WTC11 (cell line): ENCODE measurements around the gene DDR2. TPM values are rescaled to one million over a fixed set of nuclear protein-coding genes. Genes with fewer than 3 reads are reported as not detected.

ENCODE experiments used
- ATAC-seq: fragments of 200-7000 bp; cut with Tn5 transposase; 2 replicates; pipeline ENCODE4 v1.10.0; 2021; ENCODE audit warnings: mild to moderate bottlenecking, moderate library complexity
- CTCF ChIA-PET: fragments of 300-600 bp; sonication (Branson Sonifier 250); formaldehyde crosslinking; loops from one replicate; lab custom pipeline; 2021; ENCODE audit warnings: antibody characterized with exemption; lab: Charles Lee
- POLR2A ChIA-PET: fragments of 350-600 bp; sonication (Branson Sonifier 250); formaldehyde crosslinking; loops from one replicate; lab custom pipeline; 2021; ENCODE audit warnings: antibody characterized with exemption; lab: Charles Lee
- DNase-seq: peaks from one replicate; pipeline ENCODE4 v3.0.0; 2021; ENCODE audit warnings: low spot score
- H3K27ac Mint-ChIP-seq: 2 replicates; pipeline ENCODE4 v1.8.0; 2021; ENCODE audit warnings: mixed read lengths
- H3K27me3 Mint-ChIP-seq: 2 replicates; pipeline ENCODE4 v1.8.0; 2021; ENCODE audit warnings: low read depth, mild to moderate bottlenecking, moderate library complexity, mixed read lengths
- H3K36me3 Mint-ChIP-seq: 2 replicates; pipeline ENCODE4 v1.8.0; 2021; ENCODE audit warnings: mixed read lengths
- H3K4me1 Mint-ChIP-seq: 2 replicates; pipeline ENCODE4 v1.8.0; 2022; ENCODE audit warnings: mixed read lengths
- H3K4me3 Mint-ChIP-seq: 2 replicates; pipeline ENCODE4 v1.8.0; 2021; ENCODE audit warnings: mild to moderate bottlenecking, moderate library complexity, mixed read lengths
- H3K9me3 Mint-ChIP-seq: 2 replicates; pipeline ENCODE4 v1.8.0; 2021; ENCODE audit warnings: mixed read lengths
- CREB1 ChIP-seq: sonication (generic); formaldehyde crosslinking; IDR thresholded peaks from 2 replicates; pipeline ENCODE4 v1.8.0; 2023; ENCODE audit warnings: mild to moderate bottlenecking, missing genetic modification reagents
- ESRRA ChIP-seq: sonication (generic); formaldehyde crosslinking; IDR thresholded peaks from 2 replicates; pipeline ENCODE4 v1.8.1; 2022; ENCODE audit warnings: mild to moderate bottlenecking, missing genetic modification reagents, borderline replicate concordance
- GTF2I ChIP-seq: fragments of 250-450 bp; sonication (Bioruptor Pico); conservative IDR thresholded peaks from 2 replicates; pipeline ENCODE4 v1.4.0; 2021; ENCODE audit warnings: mild to moderate bottlenecking
- HMGXB4 ChIP-seq: sonication (generic); formaldehyde crosslinking; IDR thresholded peaks from 2 replicates; pipeline ENCODE4 v1.8.1; 2023; ENCODE audit warnings: mild to moderate bottlenecking, moderate library complexity, missing genetic modification reagents
- IRF2 ChIP-seq: sonication (generic); formaldehyde crosslinking; IDR thresholded peaks from 2 replicates; pipeline ENCODE4 v1.8.0; 2022; ENCODE audit warnings: low read depth, missing genetic modification reagents, borderline replicate concordance
- MAX ChIP-seq: sonication (generic); formaldehyde crosslinking; IDR thresholded peaks from 2 replicates; pipeline ENCODE4 v1.8.0; 2022; ENCODE audit warnings: mild to moderate bottlenecking, missing genetic modification reagents
- MXD4 ChIP-seq: fragments of 250-450 bp; sonication (Bioruptor Pico); IDR thresholded peaks from 2 replicates; pipeline ENCODE4 v1.8.0; 2021; ENCODE audit warnings: mild to moderate bottlenecking, moderate library complexity, borderline replicate concordance
- NFATC4 ChIP-seq: fragments of 250-450 bp; sonication (Bioruptor Pico); IDR thresholded peaks from 2 replicates; pipeline ENCODE4 v1.9.0; 2021; ENCODE audit warnings: mild to moderate bottlenecking
- OVOL2 ChIP-seq: fragments of 250-450 bp; sonication (Bioruptor Pico); IDR thresholded peaks from 2 replicates; pipeline ENCODE4 v1.9.0; 2021; ENCODE audit warnings: mild to moderate bottlenecking, borderline replicate concordance
- PRDM15 ChIP-seq: sonication (generic); formaldehyde crosslinking; IDR thresholded peaks from 2 replicates; pipeline ENCODE4 v1.8.0; 2022; ENCODE audit warnings: missing genetic modification reagents
- PREB ChIP-seq: sonication (generic); formaldehyde crosslinking; IDR thresholded peaks from 2 replicates; pipeline ENCODE4 v1.8.1; 2022; ENCODE audit warnings: mild to moderate bottlenecking, missing genetic modification reagents, moderate library complexity, borderline replicate concordance
- RORB ChIP-seq: fragments of 250-450 bp; sonication (Bioruptor Pico); IDR thresholded peaks from 2 replicates; pipeline ENCODE4 v1.9.0; 2021; ENCODE audit warnings: mild to moderate bottlenecking
- SMAD3 ChIP-seq: sonication (generic); formaldehyde crosslinking; IDR thresholded peaks from 2 replicates; pipeline ENCODE4 v1.8.0; 2022; ENCODE audit warnings: missing genetic modification reagents, mild to moderate bottlenecking, borderline replicate concordance
- SMAD4 ChIP-seq: sonication (generic); formaldehyde crosslinking; IDR thresholded peaks from 2 replicates; pipeline ENCODE4 v1.8.0; 2022; ENCODE audit warnings: mild to moderate bottlenecking, missing genetic modification reagents
- SOX15 ChIP-seq: fragments of 250-450 bp; sonication (Bioruptor Pico); IDR thresholded peaks from 2 replicates; pipeline ENCODE4 v1.9.0; 2021; ENCODE audit warnings: mild to moderate bottlenecking
- TCF7 ChIP-seq: sonication (generic); formaldehyde crosslinking; IDR thresholded peaks from 2 replicates; pipeline ENCODE4 v1.8.0; 2022; ENCODE audit warnings: mild to moderate bottlenecking, low read depth, missing genetic modification reagents, moderate library complexity
- TEAD1 ChIP-seq: sonication (generic); formaldehyde crosslinking; IDR thresholded peaks from 2 replicates; pipeline ENCODE4 v1.8.0; 2022; ENCODE audit warnings: mild to moderate bottlenecking, missing genetic modification reagents
- TP53 ChIP-seq: sonication (generic); formaldehyde crosslinking; IDR thresholded peaks from 2 replicates; pipeline ENCODE4 v1.8.1; 2023; ENCODE audit warnings: mild to moderate bottlenecking, missing genetic modification reagents
- ZNF219 ChIP-seq: sonication (generic); formaldehyde crosslinking; IDR thresholded peaks from 2 replicates; pipeline ENCODE4 v1.8.0; 2023; ENCODE audit warnings: missing genetic modification reagents, mild to moderate bottlenecking, borderline replicate concordance
- ZNF317 ChIP-seq: sonication (generic); formaldehyde crosslinking; IDR thresholded peaks from 2 replicates; pipeline ENCODE4 v1.8.1; 2023; ENCODE audit warnings: low read depth, mild to moderate bottlenecking, moderate library complexity, missing genetic modification reagents, borderline replicate concordance
- ZNF396 ChIP-seq: fragments of 250-450 bp; sonication (Bioruptor Pico); IDR thresholded peaks from 2 replicates; pipeline ENCODE4 v1.8.0; 2021; ENCODE audit warnings: mild to moderate bottlenecking, moderate library complexity, borderline replicate concordance
- ZNF416 ChIP-seq: fragments of 250-450 bp; sonication (Bioruptor Pico); IDR thresholded peaks from 2 replicates; pipeline ENCODE4 v1.9.0; 2021; ENCODE audit warnings: mild to moderate bottlenecking, inconsistent platforms
- ZSCAN18 ChIP-seq: fragments of 250-450 bp; sonication (Bioruptor Pico); IDR thresholded peaks from 2 replicates; pipeline ENCODE4 v2.1.2; 2022; ENCODE audit warnings: mild to moderate bottlenecking, moderate library complexity
- total RNA-seq: library from RNA; stranded (reverse); gene quantifications from 3 replicates; pipeline ENCODE4 v1.2.3, GENCODE V29; 2021
- TF ChIP-seq, protein P1 (sequence below): fragments of 250-450 bp; sonication (Bioruptor Pico); IDR thresholded peaks from 2 replicates; pipeline ENCODE4 v1.9.0; 2021; ENCODE audit warnings: mild to moderate bottlenecking
- TF ChIP-seq, protein P2 (sequence below): sonication (generic); formaldehyde crosslinking; IDR thresholded peaks from 2 replicates; pipeline ENCODE4 v1.8.1; 2023; ENCODE audit warnings: mild to moderate bottlenecking, missing genetic modification reagents

The DDR2 gene
- total RNA-seq, 1 experiment from 2014 or later = 0.85 TPM

DNA sequence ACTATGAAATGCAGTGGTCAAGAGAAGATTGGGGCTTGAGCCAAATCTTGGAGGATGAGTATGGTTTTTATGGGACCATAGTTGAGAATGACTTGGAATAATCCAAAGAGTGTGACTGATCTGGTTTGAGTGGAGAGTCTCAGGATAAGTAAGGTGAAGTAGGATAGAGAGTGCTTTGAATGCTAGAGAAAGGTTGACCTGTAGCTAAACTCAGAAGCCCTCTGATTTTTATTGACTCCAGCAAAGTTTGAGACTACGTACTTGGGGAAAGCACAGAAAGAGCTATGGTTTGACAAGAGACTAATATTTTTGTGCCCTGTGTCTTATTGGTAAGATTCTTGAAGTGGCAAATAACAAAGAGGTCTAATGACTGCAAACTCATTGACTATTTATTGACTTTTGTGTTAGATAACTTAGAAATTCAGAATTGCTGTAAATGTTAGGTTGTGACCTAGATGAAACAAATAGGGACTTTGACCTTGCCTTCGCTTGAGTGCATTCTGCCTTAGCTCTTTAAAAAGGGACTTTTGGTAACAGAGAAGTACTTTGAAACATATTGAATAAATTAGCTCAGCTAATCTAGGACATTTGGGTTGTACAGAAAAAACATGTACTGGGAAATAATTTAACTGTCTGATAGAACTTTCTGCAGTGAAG lies 35.6 kb upstream of the DDR2 start (continued):
- TF ChIP-seq PRDM15 (CRISPR knock-in tag) (no peak), ZNF396 (no peak), ZNF219 (CRISPR knock-in tag) (no peak), TP53 (CRISPR knock-in tag) (no peak), CREB1 (CRISPR knock-in tag) (no peak)

GRCh38 chr1:162599451-162599850 lies 32.8 kb upstream of the DDR2 start:
- Mint-ChIP-seq H3K36me3 (peaks cover 3% of the 10 kb centered on the region; the same call in 1 of the 2 replicates), H3K27me3 (no peaks in the 10 kb centered on the region), H3K27ac (no peak overlapping the region), H3K9me3 (no peaks in the 10 kb centered on the region), H3K4me3 (no peak overlapping the region), H3K4me1 (no peaks in the 10 kb centered on the region)
- no peak for DNase-seq
- CTCF ChIA-PET = no interaction called here
- TF ChIP-seq SOX15 (CRISPR knock-in tag) (no peak), NFATC4 (CRISPR knock-in tag) (no peak), TEAD1 (no peak), RORB (CRISPR knock-in tag) (no peak), SMAD4 (CRISPR knock-in tag) (no peak), SMAD3 (CRISPR knock-in tag) (no peak), MXD4 (CRISPR knock-in tag) (no peak), ZNF317 (no peak), TCF7 (no peak), OVOL2 (no peak), ZNF416 (CRISPR knock-in tag) (no peak), GTF2I (CRISPR knock-in tag) (no peak), HMGXB4 (CRISPR knock-in tag) (no peak), MAX (CRISPR knock-in tag) (no peak), PREB (CRISPR knock-in tag) (no peak), ESRRA (no peak), IRF2 (CRISPR knock-in tag) (no peak), ZSCAN18 (no peak)
- TF ChIP-seq, protein P1, sequence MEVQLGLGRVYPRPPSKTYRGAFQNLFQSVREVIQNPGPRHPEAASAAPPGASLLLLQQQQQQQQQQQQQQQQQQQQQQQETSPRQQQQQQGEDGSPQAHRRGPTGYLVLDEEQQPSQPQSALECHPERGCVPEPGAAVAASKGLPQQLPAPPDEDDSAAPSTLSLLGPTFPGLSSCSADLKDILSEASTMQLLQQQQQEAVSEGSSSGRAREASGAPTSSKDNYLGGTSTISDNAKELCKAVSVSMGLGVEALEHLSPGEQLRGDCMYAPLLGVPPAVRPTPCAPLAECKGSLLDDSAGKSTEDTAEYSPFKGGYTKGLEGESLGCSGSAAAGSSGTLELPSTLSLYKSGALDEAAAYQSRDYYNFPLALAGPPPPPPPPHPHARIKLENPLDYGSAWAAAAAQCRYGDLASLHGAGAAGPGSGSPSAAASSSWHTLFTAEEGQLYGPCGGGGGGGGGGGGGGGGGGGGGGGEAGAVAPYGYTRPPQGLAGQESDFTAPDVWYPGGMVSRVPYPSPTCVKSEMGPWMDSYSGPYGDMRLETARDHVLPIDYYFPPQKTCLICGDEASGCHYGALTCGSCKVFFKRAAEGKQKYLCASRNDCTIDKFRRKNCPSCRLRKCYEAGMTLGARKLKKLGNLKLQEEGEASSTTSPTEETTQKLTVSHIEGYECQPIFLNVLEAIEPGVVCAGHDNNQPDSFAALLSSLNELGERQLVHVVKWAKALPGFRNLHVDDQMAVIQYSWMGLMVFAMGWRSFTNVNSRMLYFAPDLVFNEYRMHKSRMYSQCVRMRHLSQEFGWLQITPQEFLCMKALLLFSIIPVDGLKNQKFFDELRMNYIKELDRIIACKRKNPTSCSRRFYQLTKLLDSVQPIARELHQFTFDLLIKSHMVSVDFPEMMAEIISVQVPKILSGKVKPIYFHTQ = no peak
- TF ChIP-seq, protein P2, sequence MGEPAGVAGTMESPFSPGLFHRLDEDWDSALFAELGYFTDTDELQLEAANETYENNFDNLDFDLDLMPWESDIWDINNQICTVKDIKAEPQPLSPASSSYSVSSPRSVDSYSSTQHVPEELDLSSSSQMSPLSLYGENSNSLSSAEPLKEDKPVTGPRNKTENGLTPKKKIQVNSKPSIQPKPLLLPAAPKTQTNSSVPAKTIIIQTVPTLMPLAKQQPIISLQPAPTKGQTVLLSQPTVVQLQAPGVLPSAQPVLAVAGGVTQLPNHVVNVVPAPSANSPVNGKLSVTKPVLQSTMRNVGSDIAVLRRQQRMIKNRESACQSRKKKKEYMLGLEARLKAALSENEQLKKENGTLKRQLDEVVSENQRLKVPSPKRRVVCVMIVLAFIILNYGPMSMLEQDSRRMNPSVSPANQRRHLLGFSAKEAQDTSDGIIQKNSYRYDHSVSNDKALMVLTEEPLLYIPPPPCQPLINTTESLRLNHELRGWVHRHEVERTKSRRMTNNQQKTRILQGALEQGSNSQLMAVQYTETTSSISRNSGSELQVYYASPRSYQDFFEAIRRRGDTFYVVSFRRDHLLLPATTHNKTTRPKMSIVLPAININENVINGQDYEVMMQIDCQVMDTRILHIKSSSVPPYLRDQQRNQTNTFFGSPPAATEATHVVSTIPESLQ (CRISPR knock-in tag) = no peak
- POLR2A ChIA-PET = interaction anchor here (0.6 kb wide), 1 partner anchor 838 kb away, joined by 3 read pairs; no protein-coding TSS in a partner anchor
- ATAC-seq = no peak
